ENCODE measurements around the gene FAR2.

GRCh38 chr12:29230800-29231560, 81.9 kb downstream of the FAR2 start:
- TF ChIP-seq CTCF (IDR thresholded peaks at IDR 0.05) = no peak
- TF ChIP-seq POLR2A (IDR thresholded peaks at IDR 0.05) = no peak
- TF ChIP-seq EP300 (IDR thresholded peaks at IDR 0.05) = no peak

All from tibial nerve (tissue), 4 donors.